Measurements from ENCODE around the gene TMEM69. TPM values are rescaled to one million over a fixed set of nuclear protein-coding genes. Genes with fewer than 3 reads are reported as not detected.

The TMEM69 gene
- total and polyA plus RNA-seq, 2 donors (not counting 3 experiments of a cell fraction or from before 2014, with no cell fraction given) = 25.6 to 56.2 TPM

GRCh38 chr1:45644661-45645060 is 43.3 kb upstream of the TMEM69 start:
- Histone ChIP-seq H3K9me1 (replicated peaks; ENCODE audit: control insufficient read depth, extremely low read depth, insufficient read depth, low read length) (no peaks in the 10 kb centered on the region), H3K4me3 (replicated peaks in 1 of 3; ENCODE audit: insufficient read depth in 1 of 3, low read depth in 1 of 3, low read length in 3 of 3) (no peak overlapping the region), H3K4me1 (ENCODE audit: control insufficient read depth, extremely low read depth, insufficient read depth, low read length) (peaks cover 9% of the 10 kb centered on the region), H3K9ac (replicated peaks; ENCODE audit: extremely low read depth, insufficient read depth, low read length) (no peak overlapping the region), H3K36me3 (ENCODE audit: control insufficient read depth in 2 of 2, extremely low read depth in 1 of 2, insufficient read depth in 2 of 2, low read length in 2 of 2) (peaks cover 4 to 11% of the 10 kb centered on the region in 2 experiments), H3K79me2 (ENCODE audit: control insufficient read depth, insufficient read depth, low read length) (peaks cover 5% of the 10 kb centered on the region), H3K27me3 (ENCODE audit: control insufficient read depth in 2 of 2, insufficient read depth in 2 of 2, low read length in 2 of 2) (no peaks in the 10 kb centered on the region), H3K4me2 (ENCODE audit: insufficient read depth, low read length) (no peak overlapping the region), H4K20me1 (replicated peaks; ENCODE audit: control insufficient read depth, extremely low read depth, insufficient read depth, low read length) (no peaks in the 10 kb centered on the region), H3K27ac (ENCODE audit: insufficient read depth, low read depth, low read length) (no peak overlapping the region), H2AFZ (ENCODE audit: low read depth, low read length) (no peak overlapping the region), H3K9me3 (replicated peaks; ENCODE audit: control insufficient read depth, insufficient read depth, low read length) (no peaks in the 10 kb centered on the region)
- POLR2A ChIA-PET = no interaction called here
- CTCF ChIA-PET = interaction anchor here (0.9 to 1.5 kb wide), 2 partner anchors 16 to 76 kb away, joined by 3 read pairs; no protein-coding TSS in a partner anchor
- dilution Hi-C loops (cut with MboI; ENCODE audit: extremely low pct_ligation_motif_present, low sequenced_read_pairs) = no loop called here
- no peak for DNase-seq (ENCODE audit: low read depth, low spot score)
- intact Hi-C loops (cut with micrococcal nuclease) = loop anchor here (5.0 kb wide), 1 partner anchor 238 kb away; no protein-coding TSS in a partner anchor
- TF ChIP-seq FOS (IDR thresholded peaks at IDR 0.05; ENCODE audit: borderline replicate concordance, insufficient read depth, low read length) (no peak), JUN (IDR thresholded peaks at IDR 0.05; ENCODE audit: borderline replicate concordance, insufficient read depth, insufficient read length, low read depth) (no peak), GATA2 (IDR thresholded peaks at IDR 0.05; ENCODE audit: insufficient read depth, insufficient read length, low read depth, low read length) (no peak), POLR2AphosphoS5 (IDR thresholded peaks at IDR 0.05; ENCODE audit: insufficient read depth, low read depth, low read length) (no peak), POLR2A (IDR thresholded peaks at IDR 0.05; ENCODE audit: low read depth, low read length) (no peak), MAX (IDR thresholded peaks at IDR 0.05; ENCODE audit: insufficient read depth, insufficient read length) (no peak), MYC (IDR thresholded peaks at IDR 0.05; ENCODE audit: low read depth, low read length) (no peak), EZH2 (IDR thresholded peaks at IDR 0.05; ENCODE audit: borderline replicate concordance, low read depth, low read length, severe bottlenecking) (no peak)
- TF ChIP-seq, protein P1, sequence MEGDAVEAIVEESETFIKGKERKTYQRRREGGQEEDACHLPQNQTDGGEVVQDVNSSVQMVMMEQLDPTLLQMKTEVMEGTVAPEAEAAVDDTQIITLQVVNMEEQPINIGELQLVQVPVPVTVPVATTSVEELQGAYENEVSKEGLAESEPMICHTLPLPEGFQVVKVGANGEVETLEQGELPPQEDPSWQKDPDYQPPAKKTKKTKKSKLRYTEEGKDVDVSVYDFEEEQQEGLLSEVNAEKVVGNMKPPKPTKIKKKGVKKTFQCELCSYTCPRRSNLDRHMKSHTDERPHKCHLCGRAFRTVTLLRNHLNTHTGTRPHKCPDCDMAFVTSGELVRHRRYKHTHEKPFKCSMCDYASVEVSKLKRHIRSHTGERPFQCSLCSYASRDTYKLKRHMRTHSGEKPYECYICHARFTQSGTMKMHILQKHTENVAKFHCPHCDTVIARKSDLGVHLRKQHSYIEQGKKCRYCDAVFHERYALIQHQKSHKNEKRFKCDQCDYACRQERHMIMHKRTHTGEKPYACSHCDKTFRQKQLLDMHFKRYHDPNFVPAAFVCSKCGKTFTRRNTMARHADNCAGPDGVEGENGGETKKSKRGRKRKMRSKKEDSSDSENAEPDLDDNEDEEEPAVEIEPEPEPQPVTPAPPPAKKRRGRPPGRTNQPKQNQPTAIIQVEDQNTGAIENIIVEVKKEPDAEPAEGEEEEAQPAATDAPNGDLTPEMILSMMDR (IDR thresholded peaks at IDR 0.05; ENCODE audit: extremely low read depth in 1 of 2, insufficient read depth in 1 of 2, low read depth in 1 of 2, low read length in 2 of 2) = no peak
- no TSS peak for BruUV-seq (replicated peaks)
- no peak for FAIRE-seq

Data from endothelial cell of umbilical vein (primary cell).